HG03575 (cell line): ENCODE results near the gene PDIK1L.

Experiments
- ATAC-seq: cut with Tn5 transposase; IDR thresholded peaks from one replicate; pipeline ENCODE4 v1.9.1; 2021; ENCODE audit not compliant: unreplicated experiment, insufficient number of reproducible peaks, low FRiP score; ENCODE audit errors: extremely low read depth

PDIK1L gene

GRCh38 chr1:26111530-26112406 lies at the start of gene PDIK1L:
TSS of gene PDIK1L (plus strand) at chr1:26111824. CDS start at chr1:26114309, 2,485 bp downstream.
- ATAC-seq, result no peak

- ATAC-seq, result no peak
Observed at GRCh38 chr1:26064553-26064952, 47.1 kb upstream of the PDIK1L start.

- ATAC-seq, result no peak
Observed at GRCh38 chr1:26066160-26066559, 45.5 kb upstream of the PDIK1L start.

DNA sequence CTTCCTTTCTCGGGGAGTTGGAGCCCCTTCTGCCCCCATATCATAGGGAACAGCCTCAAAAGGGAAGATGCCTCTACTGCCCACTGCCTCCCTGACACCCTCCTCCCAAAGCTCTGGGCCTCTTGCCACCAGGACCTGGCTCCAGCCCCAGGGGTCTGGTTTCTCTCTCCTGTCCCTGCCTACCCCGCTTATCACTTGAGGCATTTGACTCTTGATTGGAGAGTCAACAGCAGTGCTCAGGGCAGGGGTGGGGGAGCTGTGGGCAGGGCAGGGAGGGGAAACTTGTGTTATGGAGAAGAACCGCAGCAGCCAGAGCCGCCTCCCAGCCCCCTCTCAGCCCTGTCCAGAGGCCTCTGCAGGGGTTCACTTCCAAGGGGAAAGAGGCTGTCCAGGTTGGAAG lies 44.8 kb upstream of the PDIK1L start:
- ATAC-seq, result no peak

- no peak for ATAC-seq
Observed at GRCh38 chr1:26067432-26067911, 44.2 kb upstream of the PDIK1L start, which contains the start of gene TRIM63. TSS of gene TRIM63 (minus strand) at chr1:26067630. CDS start at chr1:26067494, 136 bp downstream.

GRCh38 chr1:26069941-26070295 lies 41.7 kb upstream of the PDIK1L start:
- ATAC-seq, result no peak

- ATAC-seq, result no peak
Observed at GRCh38 chr1:26070296-26070962, 41.2 kb upstream of the PDIK1L start.

GRCh38 chr1:26070963-26071342 lies 40.7 kb upstream of the PDIK1L start:
- ATAC-seq, result no peak

DNA sequence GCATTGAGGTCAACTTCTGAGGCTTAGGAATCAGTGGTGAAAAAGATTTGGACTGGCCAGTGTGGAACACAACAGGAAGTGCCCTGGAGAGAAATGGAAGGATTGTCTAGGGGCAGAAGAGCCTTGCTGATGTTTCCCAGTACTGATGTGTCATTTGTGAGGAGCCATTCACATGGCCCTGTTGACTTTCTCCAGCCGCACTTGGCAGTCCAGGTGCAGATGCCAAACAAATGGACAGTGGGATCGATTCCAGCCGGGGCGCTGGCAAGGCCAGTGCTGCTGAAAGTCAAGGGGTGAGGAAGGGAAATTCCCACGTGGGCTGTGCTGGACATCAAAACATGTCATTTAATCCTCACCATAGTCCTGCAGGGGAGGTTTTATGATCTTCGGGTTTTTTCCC lies 39.3 kb upstream of the PDIK1L start:
- ATAC-seq, result no peak

- ATAC-seq, result no peak
Observed at GRCh38 chr1:26075421-26076144, 36.0 kb upstream of the PDIK1L start.

DNA sequence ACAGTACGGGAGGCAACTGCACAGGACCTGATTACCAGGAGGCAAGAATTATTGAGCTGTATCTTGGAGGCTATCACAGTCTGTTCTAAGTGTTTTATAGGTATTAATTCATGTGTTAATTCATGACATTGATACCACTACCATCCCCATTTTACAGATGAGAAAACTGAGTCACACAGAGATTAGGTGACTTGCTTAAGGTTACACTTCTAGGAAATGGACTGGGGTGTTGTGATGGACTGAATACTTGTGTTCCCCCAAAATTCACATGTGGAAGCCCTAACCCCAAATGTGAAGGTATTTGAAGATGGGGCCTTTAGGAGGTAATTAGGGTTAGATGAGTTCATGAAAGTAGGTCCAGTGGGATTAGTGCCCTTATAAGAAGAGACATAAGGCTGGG lies 34.1 kb upstream of the PDIK1L start:
- ATAC-seq, result no peak

DNA sequence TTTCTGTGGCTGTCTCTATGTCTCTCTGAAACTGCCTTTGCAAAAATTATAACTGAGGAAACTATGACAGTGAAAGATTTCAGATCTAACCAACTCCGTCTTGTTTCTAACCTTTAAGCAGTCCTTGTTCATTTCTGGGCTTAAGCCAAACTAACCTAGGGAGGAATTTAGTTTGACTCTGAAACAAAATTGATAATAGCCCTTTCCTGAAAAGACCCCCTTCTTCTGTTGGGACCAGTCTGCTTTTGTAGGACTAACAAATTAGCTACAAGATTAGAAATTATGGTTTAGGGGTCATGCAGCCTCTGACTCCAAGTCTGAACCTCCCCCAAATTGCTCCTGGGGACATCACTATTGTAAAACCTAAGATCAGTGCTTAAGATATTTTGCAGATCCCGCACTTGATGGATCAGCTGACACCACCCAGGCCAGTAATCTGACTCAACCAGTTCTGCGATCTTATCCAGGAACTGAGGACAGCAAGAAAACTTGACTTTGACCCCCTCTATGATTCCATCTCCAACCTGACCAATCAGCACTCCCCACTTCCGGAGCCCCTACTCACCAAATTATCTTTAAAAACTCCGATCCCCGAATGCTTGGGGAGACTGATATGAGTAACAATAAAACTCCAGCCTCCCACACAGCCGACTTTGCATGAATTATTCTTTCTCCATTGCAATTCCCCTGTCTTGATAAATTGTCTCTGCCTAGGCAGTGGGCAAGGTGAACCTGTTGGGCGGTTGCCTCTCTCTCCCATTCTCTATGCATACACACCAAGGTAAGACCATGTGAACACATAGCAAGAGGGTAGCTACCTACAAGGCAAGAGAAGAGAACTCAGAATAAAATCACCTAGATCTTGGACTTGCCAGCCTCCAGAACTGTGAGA lies 33.1 kb upstream of the PDIK1L start:
- ATAC-seq, result no peak

- no peak for ATAC-seq
Observed at GRCh38 chr1:26079178-26079563, 32.5 kb upstream of the PDIK1L start.

DNA sequence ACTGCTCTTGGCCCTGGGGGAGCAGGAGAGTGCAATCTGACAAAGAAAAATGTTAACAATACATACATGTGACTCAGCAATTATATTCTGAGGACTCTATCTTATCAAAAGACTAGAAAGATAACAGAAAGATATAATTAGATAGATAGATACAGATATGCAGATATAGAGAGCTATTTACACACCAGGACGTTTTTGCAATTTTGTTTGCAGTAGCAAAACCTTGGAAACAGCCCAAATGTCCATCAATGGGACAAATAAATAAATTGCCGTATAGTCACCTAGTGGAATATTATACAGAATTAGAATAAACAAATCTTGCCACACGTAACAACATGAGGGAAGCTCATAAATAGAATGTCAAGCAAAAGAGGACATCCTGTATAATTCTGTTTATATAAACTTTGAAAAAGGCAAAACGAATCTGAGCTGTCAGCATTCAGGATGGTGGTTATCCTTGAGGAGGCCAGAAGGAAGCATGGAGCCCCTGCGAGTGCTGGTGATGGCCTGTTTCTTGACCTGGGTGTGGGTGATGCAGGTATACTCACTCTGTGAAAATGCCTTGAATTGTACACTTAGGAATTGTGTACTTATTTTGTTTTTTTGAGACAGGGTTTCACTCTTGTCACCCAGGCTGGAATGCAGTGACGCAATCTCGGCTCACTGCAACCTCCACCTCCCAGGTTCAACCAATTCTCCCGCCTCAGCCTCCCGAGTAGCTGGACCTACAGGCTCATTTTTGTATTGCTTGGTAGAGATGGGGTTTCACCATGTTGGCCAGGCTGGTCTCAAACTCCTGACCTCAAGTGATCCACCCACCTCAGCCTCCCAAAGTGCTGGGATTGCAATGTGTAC lies 31.4 kb upstream of the PDIK1L start:
- ATAC-seq, result no peak

DNA sequence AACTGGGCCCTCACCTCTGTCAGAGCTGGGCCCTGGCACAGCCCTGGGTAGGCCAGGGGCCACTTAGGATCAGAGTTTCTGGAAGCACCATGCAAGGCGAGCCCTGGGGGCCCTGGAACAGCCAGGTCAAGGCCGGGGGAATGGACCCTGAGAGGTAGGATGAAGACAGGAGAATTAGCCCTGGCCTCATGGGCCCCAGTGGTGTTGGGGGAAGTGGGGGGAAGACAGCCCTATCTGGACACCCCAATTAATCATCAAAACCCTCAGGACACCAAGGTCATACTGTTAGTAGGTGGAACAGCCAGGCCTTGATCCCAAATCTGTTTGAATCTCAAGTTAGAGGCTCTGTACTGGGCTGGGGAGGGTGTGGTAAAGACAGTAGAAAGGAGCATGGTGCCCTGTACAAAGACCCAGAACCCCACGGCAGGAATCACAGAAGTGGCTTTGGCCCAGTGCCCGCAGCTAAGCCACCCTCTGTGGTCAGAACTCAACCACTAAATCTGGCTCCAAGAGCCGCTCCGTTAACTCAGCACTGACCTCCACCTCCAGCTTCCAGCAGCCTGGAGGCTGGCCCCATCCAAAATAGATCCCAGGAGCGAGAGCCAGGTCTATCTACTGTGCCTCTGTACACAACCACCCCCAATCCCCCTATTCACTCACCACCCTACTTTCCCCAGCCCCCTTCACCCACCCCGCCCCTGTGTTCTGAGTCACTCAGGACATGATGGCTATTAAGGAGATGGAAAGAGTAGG lies 30.2 kb upstream of the PDIK1L start:
- ATAC-seq, result no peak

DNA sequence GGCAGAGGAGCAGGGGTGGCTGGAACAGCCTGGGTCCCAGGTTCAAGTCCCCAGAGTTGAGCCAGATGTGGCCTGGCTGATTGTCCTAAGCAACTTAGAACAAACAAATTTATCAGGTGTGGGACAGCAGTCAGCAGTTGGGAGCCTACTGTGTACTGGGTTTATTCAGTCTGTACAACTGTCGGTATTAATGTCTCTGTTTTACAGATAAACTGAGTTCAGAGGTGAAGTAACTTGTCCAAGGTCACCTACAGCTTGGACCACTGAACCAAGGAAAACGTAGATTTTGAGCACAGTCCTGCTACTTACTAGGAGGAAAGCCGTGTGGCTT lies 29.6 kb upstream of the PDIK1L start:
- no peak for ATAC-seq

DNA sequence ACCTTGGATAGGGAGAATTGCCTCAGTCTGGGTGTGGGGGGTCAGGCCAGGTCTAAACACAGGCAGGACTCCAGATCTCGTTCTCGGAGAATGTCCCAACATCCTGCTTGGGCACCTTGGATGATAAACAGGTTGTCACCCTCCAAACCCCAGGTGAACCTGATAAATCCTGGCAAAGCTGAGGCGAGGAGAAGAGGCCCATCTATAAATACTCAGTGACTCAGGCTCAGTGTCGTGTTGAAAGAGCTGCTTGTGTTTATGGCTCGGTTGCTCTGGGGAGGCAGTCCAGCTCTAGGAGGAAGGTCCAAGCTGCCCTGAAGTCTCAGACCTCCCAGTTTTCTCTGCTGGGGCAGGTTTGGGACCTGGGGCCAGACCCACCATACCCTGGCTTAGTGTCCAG lies 28.4 kb upstream of the PDIK1L start:
- no peak for ATAC-seq
